Measurements from ENCODE around the gene AHCYL2.
"Not testable (repeated sequence)": the region's sequence is repeated elsewhere in the genome, so short reads cannot be mapped to it uniquely, and the experiment has no call there.

Gene AHCYL2

DNA sequence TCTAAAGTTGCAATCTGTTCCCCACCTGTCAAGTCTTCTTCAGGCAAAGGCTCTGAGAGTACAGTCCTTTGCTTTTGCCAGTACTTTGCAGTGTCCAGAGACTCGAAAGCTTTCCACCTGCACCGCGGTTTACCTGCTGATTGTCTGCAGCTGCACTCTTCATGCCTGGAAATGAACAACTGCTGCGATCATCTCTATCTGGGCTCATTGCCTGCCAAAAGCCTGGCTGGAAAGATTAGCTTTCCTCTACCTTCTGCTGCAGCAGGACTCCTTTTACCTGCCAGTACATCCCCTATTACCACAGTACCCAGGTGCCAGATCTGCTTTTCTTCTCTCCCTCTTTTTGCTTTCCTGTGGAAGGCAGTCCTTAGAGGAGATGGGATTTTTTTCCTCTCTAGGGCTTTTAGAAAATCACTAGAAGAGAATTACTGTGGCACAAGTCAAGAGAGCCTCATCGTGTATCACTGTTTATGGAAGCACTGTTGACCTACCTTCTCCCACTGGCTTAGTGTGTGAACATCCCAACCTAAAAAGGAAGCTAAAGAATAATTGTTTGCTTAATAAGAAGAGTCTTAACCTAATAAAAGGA, 211.6 kb downstream of the AHCYL2 start:
- no peak for DNase-seq (ENCODE audit: low read depth)
- H3K4me3 ChIP-seq (replicated peaks; ENCODE audit: low read depth, low read length): no peak overlapping the region
- TF ChIP-seq, protein P1, sequence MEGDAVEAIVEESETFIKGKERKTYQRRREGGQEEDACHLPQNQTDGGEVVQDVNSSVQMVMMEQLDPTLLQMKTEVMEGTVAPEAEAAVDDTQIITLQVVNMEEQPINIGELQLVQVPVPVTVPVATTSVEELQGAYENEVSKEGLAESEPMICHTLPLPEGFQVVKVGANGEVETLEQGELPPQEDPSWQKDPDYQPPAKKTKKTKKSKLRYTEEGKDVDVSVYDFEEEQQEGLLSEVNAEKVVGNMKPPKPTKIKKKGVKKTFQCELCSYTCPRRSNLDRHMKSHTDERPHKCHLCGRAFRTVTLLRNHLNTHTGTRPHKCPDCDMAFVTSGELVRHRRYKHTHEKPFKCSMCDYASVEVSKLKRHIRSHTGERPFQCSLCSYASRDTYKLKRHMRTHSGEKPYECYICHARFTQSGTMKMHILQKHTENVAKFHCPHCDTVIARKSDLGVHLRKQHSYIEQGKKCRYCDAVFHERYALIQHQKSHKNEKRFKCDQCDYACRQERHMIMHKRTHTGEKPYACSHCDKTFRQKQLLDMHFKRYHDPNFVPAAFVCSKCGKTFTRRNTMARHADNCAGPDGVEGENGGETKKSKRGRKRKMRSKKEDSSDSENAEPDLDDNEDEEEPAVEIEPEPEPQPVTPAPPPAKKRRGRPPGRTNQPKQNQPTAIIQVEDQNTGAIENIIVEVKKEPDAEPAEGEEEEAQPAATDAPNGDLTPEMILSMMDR (IDR thresholded peaks at IDR 0.05; ENCODE audit: low read length, missing control alignments): no peak

DNA sequence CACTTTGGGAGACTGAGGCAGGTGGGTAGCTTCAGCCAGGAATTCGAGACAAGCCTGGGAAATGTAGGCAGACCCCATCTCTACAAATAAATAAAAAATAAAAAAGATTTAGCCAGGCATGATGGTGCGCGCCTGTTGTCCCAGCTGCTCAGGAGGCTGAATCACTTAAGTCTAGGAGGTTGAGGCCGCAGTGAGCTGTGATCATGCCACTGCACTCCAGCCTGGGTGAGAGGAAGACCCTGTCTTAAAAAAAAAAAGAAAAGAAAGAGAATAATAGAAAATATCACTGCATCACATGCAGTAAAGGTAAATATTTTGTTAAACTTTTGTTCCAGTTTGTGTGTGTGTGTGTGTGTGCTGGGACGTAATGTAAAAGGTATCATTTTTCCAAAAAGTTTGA, 212.4 kb downstream of the AHCYL2 start:
- no peak for DNase-seq (ENCODE audit: low read depth)
- no peak overlapping the region for H3K4me3 ChIP-seq (replicated peaks; ENCODE audit: low read depth, low read length)

DNA sequence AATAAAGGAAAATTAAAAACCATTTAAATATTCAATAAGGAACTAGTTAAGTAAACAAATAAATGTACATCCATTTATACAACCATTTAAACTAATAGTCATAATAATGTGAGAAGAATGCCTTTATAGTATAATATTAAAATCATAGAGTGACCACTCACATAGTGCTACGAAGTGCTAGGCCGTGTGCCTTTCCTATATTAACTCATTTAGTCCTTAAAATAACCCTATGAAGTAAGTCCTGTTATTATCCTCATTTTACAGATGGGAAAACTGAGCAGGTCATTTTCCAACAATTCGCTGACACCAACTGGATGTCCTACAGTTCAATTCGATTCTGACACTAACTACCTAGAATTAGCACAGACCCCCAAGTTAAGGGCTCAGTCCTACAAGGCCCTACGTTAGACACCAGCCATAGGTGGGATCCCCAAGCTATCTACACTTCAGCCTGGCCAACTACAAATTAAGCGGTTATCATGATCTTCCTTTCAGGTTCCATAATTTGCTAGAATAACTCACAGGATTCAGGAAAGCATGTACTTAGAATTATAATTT, 213.5 kb downstream of the AHCYL2 start:
- no peak overlapping the region for H3K4me3 ChIP-seq (replicated peaks; ENCODE audit: low read depth, low read length)
- no peak for DNase-seq (ENCODE audit: low read depth)
- TF ChIP-seq, protein P1 (IDR thresholded peaks at IDR 0.05; ENCODE audit: low read length, missing control alignments): no peak

More for the DNA sequence above, 212.4 kb downstream of the AHCYL2 start:
- TF ChIP-seq, protein P1 (IDR thresholded peaks at IDR 0.05; ENCODE audit: low read length, missing control alignments): no peak

DNA sequence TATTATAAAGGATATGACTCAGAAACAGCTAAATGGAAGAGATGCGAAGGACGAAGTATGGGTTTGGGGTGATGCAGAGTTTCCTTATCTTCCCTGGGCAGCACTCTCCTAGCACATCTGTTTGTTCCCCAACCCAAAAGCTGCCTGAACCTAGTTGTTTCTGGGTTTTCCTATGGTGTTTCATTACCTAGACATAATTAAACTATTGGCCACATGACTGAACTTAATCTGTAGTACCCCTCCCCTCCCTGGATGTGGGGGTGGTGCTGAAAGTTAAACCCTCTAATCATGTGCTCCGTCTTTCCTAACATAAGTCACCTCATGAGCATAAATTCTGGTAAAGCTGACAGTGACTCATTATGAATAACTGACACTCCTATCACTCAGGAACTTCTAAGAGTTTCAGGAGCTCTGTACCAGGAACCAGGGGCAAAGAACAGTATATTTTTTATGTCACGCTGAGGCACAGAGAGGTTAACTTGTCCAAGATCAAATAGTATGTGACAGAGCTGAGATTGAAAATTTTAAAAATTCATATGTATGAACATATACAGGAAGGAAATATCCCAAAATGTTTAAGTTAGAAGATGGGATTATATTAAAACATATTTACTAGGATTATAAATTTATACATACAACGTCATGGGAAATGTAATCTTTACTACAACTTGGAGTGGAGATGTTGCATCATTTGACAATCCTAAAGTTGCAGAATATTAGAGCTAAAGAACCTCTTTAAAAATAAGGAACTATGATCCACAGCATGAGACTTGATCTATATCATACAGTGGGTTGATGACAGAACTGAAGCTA, 214.2 kb downstream of the AHCYL2 start:
- DNase-seq (ENCODE audit: low read depth): peak; percentile 68
- no peak overlapping the region for H3K4me3 ChIP-seq (replicated peaks; ENCODE audit: low read depth, low read length)
- TF ChIP-seq, protein P1 (IDR thresholded peaks at IDR 0.05; ENCODE audit: low read length, missing control alignments): no peak

DNA sequence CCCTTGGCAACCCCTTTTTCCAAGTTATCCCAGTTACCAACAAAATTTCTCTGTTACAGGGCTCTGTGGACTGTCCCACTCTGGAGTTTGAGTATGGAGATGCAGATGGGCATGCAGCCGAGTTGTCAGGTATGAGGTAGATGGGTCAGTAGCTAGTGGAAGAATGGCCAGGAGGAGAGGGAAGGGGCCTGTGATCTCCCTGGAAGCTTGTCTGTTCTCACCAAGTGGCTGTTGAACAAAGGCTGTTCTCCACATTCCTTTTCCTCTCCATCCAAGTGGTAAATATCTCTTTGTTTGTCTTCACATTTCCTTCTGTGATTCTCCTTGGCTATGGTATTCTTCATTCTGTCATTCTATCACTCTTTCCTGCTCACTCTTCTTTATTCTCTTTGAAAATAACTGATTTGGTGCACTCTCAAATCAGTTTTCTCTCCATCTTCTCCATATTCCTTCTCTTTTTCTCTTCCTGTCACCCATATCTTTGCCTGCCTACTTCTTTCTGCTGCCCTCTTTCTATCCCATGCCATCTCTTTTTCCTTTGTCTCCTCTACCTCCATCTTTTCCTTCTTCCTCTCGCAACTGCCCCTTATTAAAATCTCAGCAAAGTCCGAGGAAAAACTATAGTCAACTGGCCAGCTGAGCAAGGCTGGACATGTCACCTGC, 215.3 kb downstream of the AHCYL2 start:
- no peak overlapping the region for H3K4me3 ChIP-seq (replicated peaks; ENCODE audit: low read depth, low read length)
- TF ChIP-seq, protein P1 (IDR thresholded peaks at IDR 0.05; ENCODE audit: low read length, missing control alignments): no peak
- no peak for DNase-seq (ENCODE audit: low read depth)

DNA sequence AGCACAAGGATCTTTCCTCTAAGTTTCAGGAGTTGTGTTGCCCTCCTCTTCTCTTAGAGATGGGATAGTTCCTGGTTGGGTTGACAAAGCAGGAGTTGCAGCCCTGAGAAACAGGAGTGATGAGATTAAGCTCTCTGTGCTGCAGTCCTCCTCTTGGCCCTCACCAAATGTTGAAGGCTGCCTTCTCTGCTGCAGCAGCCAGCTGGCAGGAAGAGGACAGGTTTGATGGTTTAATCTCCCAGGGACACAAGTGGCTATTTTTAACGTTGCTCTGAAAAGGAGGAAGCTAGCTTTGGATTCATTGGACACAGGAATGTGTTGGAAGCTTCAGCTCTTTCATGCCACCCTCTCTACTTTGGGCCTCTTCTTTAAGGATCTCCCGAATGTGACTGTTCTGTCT, 218.8 kb downstream of the AHCYL2 start:
- TF ChIP-seq, protein P1 (IDR thresholded peaks at IDR 0.05; ENCODE audit: low read length, missing control alignments): no peak
- H3K4me3 ChIP-seq (replicated peaks; ENCODE audit: low read depth, low read length): no peak overlapping the region
- DNase-seq (ENCODE audit: low read depth): no peak

DNA sequence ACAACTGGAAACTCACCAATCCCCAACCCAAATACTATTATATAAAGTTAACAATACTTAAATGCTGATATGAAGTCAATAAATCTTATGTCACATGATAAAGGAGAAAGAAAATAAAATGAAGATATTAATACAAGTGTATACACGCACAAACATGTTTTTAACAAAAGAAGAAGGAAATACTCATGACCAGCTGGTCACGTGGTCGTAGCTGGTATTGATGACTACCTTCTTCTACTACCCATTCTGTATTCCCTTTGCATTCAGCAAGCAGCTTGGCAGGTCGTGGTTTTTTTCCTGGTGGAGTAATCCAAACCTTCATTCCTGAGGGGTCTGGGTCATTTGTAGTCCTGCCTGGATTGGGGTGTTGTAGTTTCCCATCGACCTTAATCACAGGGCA, 219.9 kb downstream of the AHCYL2 start:
- not testable (repeated sequence) for DNase-seq (ENCODE audit: low read depth); H3K4me3 ChIP-seq (replicated peaks; ENCODE audit: low read depth, low read length)

DNA sequence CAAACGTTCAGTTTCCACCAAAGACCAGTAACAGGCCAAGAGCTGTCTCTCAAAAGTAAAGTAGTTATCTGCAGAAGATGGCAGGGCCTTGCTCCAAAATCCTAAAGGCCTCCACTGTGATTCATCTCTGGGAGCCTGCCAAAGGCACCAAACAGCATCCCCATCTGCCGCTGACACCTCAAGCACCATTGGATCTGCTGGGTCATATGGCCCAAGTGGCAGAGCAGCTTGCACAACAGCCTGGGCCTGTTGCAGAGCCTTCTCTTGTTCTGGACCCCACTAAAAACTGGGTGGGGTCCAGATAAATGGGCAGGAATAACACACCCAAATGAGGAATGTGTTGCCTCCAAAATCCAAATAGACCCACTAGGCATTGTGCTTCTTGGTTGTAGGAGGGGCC, 222.1 kb downstream of the AHCYL2 start:
- not testable (repeated sequence) for H3K4me3 ChIP-seq (replicated peaks; ENCODE audit: low read depth, low read length); DNase-seq (ENCODE audit: low read depth)

DNA sequence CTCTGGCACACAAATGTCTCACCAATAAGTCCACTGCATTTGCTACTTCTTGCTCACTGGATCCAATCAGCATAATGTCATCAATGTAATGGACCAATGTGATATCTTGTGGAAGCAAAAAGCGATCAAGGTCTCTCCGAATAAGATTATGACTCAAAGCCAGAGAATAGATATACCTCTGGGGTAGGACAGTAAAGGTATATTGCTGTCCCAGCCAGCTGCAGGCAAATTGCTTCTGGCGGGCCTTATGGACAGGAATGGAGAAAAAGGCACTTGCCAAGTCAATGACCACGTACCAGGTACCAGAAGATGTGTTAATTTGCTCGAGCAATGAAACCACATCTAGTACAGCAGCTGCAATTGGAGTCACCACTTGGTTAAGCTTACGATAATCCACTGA, 222.6 kb downstream of the AHCYL2 start:
- not testable (repeated sequence) for H3K4me3 ChIP-seq (replicated peaks; ENCODE audit: low read depth, low read length); DNase-seq (ENCODE audit: low read depth)

DNA sequence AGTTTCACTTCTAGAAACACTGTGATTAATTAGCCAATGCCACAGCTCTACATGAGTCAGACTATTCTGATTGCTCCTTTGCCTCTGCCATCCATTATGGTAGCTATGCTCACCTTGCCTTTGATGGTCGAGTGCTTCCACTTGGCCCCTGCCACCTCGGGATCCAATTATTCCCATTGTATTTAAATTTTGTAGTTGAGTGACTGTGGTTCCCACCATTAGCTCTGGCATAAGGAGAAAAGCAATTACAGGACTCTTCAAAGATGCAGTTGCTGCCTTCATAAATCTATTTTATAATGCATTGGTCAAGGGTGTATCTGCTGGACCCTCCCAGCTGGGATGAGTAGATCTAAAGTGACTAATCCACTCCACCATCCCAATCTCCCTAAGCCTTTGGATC, 223.8 kb downstream of the AHCYL2 start:
- not testable (repeated sequence) for DNase-seq (ENCODE audit: low read depth); H3K4me3 ChIP-seq (replicated peaks; ENCODE audit: low read depth, low read length)

Data from fibroblast of pulmonary artery (primary cell).